CD14-positive monocyte (primary cell): ENCODE results near the gene SLC26A11. TPM values are rescaled to one million over a fixed set of nuclear protein-coding genes. Genes with fewer than 3 reads are reported as not detected.

Source experiments
- DNase-seq, 3 donors: peaks; one replicate each; pipeline ENCODE4 v3.0.0-alpha.2; 2011 to 2022
- H2AFZ ChIP-seq: 2 replicates; pipeline ENCODE4 v1.6.0; 2012; ENCODE audit warnings: mild to moderate bottlenecking, low read depth, low read length, inconsistent platforms; ENCODE audit not compliant: insufficient read depth, poor library complexity, severe bottlenecking
- H3K27ac ChIP-seq, 2 donors: 1 replicate in 1 of 2; 2 replicates in 1 of 2; pipeline ENCODE4 v1.5.1; 2012 to 2013; ENCODE audit warnings: low read length in 2 of 2, control low read depth in 1 of 2, inconsistent platforms in 1 of 2, low read depth in 1 of 2, mild to moderate bottlenecking in 1 of 2
- H3K27me3 ChIP-seq, 2 donors: one replicate each; pipeline versions ENCODE4 v1.6.0 to v1.6.1; 2011 to 2013; ENCODE audit warnings: low read length in 2 of 2; ENCODE audit not compliant: control insufficient read depth in 2 of 2, insufficient read depth in 2 of 2
- H3K36me3 ChIP-seq, 2 donors: replicated peaks in 1 of 2; 1 replicate in 1 of 2; 2 replicates in 1 of 2; pipeline versions ENCODE4 v1.5.1 to v1.6.1; 2012 to 2013; ENCODE audit warnings: low read length in 2 of 2, control low read depth in 1 of 2, inconsistent platforms in 1 of 2, mild to moderate bottlenecking in 1 of 2; ENCODE audit not compliant: insufficient read depth in 2 of 2, control insufficient read depth in 1 of 2
- H3K4me1 ChIP-seq, 2 donors: 1 replicate in 1 of 2; 2 replicates in 1 of 2; pipeline versions ENCODE4 v1.5.1 to v1.6.1; 2012 to 2013; ENCODE audit warnings: low read length in 2 of 2, control low read depth in 1 of 2, inconsistent platforms in 1 of 2, mild to moderate bottlenecking in 1 of 2, moderate library complexity in 1 of 2; ENCODE audit not compliant: insufficient read depth in 2 of 2, control insufficient read depth in 1 of 2
- H3K4me2 ChIP-seq: replicated peaks from 2 replicates; pipeline ENCODE3; 2012; ENCODE audit warnings: low read length, moderate library complexity, mild to moderate bottlenecking; ENCODE audit not compliant: poor library complexity, severe bottlenecking; ENCODE audit errors: extremely low read depth
- H3K4me3 ChIP-seq, 3 experiments: fragments of 200-600 bp in 1 of 3; sonication (generic) in 1 of 3; replicated peaks in 1 of 3; 1 replicate in 2 of 3; 2 replicates in 1 of 3; pipeline ENCODE4 v1.5.1; 2011 to 2013; ENCODE audit warnings: low read length in 3 of 3, mild to moderate bottlenecking in 3 of 3, control low read depth in 2 of 3, low read depth in 2 of 3, inconsistent platforms in 1 of 3, moderate library complexity in 1 of 3
- H3K79me2 ChIP-seq: 2 replicates; pipeline ENCODE4 v1.6.0; 2012; ENCODE audit warnings: mild to moderate bottlenecking, control low read depth, inconsistent platforms, low read length, moderate library complexity; ENCODE audit not compliant: insufficient read depth
- H3K9ac ChIP-seq: 2 replicates; pipeline ENCODE4 v1.6.0; 2017; ENCODE audit warnings: low read length, mild to moderate bottlenecking; ENCODE audit not compliant: insufficient read depth, poor library complexity, severe bottlenecking
- H3K9me3 ChIP-seq, 2 donors: replicated peaks in 1 of 2; 1 replicate in 1 of 2; 2 replicates in 1 of 2; pipeline versions ENCODE4 v1.5.1 to v1.6.1; 2012 to 2013; ENCODE audit warnings: low read length in 2 of 2, control low read depth in 1 of 2; ENCODE audit not compliant: control insufficient read depth in 1 of 2, insufficient read depth in 1 of 2
- H4K20me1 ChIP-seq: 2 replicates; pipeline ENCODE4 v1.6.0; 2012; ENCODE audit warnings: mild to moderate bottlenecking, low read length, control low read depth, moderate library complexity; ENCODE audit not compliant: insufficient read depth
- H3K27ac Mint-ChIP-seq, 7 donors: one replicate each; pipeline ENCODE4 v1.8.0; 2020; ENCODE audit warnings: mild to moderate bottlenecking in 7 of 7, mixed read lengths in 7 of 7, moderate library complexity in 6 of 7, inconsistent platforms in 2 of 7
- H3K27me3 Mint-ChIP-seq, 3 donors: one replicate each; pipeline ENCODE4 v1.8.0; 2021 to 2022; ENCODE audit warnings: low read depth in 3 of 3, mild to moderate bottlenecking in 3 of 3, mixed read lengths in 3 of 3, moderate library complexity in 3 of 3, inconsistent platforms in 1 of 3
- H3K36me3 Mint-ChIP-seq, 2 donors: one replicate each; pipeline ENCODE4 v1.8.0; 2020; ENCODE audit warnings: mixed read lengths in 2 of 2, inconsistent platforms in 1 of 2, mild to moderate bottlenecking in 1 of 2
- H3K4me1 Mint-ChIP-seq: one replicate; pipeline ENCODE4 v1.8.0; 2020; ENCODE audit warnings: mild to moderate bottlenecking, mixed read lengths
- H3K4me3 Mint-ChIP-seq, 2 donors: one replicate each; pipeline ENCODE4 v1.8.0; 2020; ENCODE audit warnings: mild to moderate bottlenecking in 2 of 2, mixed read lengths in 2 of 2, moderate library complexity in 1 of 2
- H3K9me3 Mint-ChIP-seq, 7 donors: one replicate each; pipeline ENCODE4 v1.8.0; 2020 to 2022; ENCODE audit warnings: mixed read lengths in 7 of 7, mild to moderate bottlenecking in 6 of 7, moderate library complexity in 6 of 7, inconsistent platforms in 2 of 7
- WGBS: methylation state at CpG from one replicate; pipeline ENCODE4 v1.1.5; 2013; ENCODE audit warnings: missing lambda C conversion rate; ENCODE audit not compliant: insufficient coverage; 5-methylcytosine and 5-hydroxymethylcytosine counted together
- intact Hi-C, 2 donors: fragments of 100-400 bp; cut with micrococcal nuclease; formaldehyde crosslinking; loops; one replicate each; pipeline versions ENCODE4 v1.15.0 to v1.15.1; 2023
- polyA plus RNA-seq, 3 donors: library from polyadenylated mRNA; depleted of rRNA in 1 of 3; unstranded in 2 of 3; stranded (reverse) in 1 of 3; fragments of 300-500 nt in 2 of 3; fragments of >200 nt in 1 of 3; fragmentation: Illumina TruSeq in 2 of 3; gene quantifications; 1 replicate in 2 of 3; 2 replicates in 1 of 3; pipeline ENCODE4 v1.2.3, GENCODE V29; 2012 to 2021
- TF ChIP-seq, protein P1 (sequence below): fragments of 200-600 bp; IDR thresholded peaks from one replicate; pipeline ENCODE4 v1.8.0; 2022; ENCODE audit warnings: antibody characterized with exemption, mild to moderate bottlenecking

The SLC26A11 gene
- polyA plus RNA-seq, 3 donors = 1.8 to 29.7 (median 2.6) TPM

GRCh38 chr17:80261895-80262279 is 41.7 kb downstream of the SLC26A11 start:
- H3K36me3 ChIP-seq = peaks cover 7 to 17% of the 10 kb centered on the region in 2 donors
- H3K9ac ChIP-seq = peak overlapping the region; percentile 93

DNA sequence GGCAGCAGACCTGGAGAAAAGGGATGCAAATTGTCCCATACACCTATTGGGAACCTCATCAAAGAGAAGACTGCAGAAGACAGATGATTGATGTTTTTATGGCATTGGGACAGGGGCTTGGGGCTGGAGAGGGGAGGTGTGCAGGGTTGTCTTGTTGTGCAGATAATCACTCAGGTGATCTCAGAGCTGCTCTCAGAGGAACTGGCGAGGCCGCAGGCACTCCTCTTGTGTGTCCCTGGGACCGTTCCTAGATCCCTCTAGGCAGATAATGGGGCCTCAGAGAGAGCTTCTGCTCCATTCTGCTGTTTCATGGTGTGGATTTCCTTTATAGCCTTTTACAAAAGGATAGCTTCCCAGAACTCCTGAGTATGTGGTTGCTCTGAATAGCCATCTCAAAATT is 42.1 kb downstream of the SLC26A11 start:
- H3K79me2 ChIP-seq = peaks cover 64% of the 10 kb centered on the region

More at GRCh38 chr17:80261895-80262279, 41.7 kb downstream of the SLC26A11 start:
- H3K4me1 Mint-ChIP-seq = peaks cover 59% of the 10 kb centered on the region
- Histone ChIP-seq H3K4me3 (peak overlapping the region; percentile 80 to 99 (median 96)), H3K4me2 (peak overlapping the region; percentile 100), H3K27me3 (no peaks in the 10 kb centered on the region), H3K79me2 (peaks cover 60% of the 10 kb centered on the region), H2AFZ (no peak overlapping the region), H4K20me1 (peaks cover 46% of the 10 kb centered on the region), H3K9me3 (no peaks in the 10 kb centered on the region), H3K27ac (peak overlapping the region; percentile 87 to 94), H3K4me1 (peaks cover 40 to 62% of the 10 kb centered on the region in 2 donors)
- TF ChIP-seq, protein P1, sequence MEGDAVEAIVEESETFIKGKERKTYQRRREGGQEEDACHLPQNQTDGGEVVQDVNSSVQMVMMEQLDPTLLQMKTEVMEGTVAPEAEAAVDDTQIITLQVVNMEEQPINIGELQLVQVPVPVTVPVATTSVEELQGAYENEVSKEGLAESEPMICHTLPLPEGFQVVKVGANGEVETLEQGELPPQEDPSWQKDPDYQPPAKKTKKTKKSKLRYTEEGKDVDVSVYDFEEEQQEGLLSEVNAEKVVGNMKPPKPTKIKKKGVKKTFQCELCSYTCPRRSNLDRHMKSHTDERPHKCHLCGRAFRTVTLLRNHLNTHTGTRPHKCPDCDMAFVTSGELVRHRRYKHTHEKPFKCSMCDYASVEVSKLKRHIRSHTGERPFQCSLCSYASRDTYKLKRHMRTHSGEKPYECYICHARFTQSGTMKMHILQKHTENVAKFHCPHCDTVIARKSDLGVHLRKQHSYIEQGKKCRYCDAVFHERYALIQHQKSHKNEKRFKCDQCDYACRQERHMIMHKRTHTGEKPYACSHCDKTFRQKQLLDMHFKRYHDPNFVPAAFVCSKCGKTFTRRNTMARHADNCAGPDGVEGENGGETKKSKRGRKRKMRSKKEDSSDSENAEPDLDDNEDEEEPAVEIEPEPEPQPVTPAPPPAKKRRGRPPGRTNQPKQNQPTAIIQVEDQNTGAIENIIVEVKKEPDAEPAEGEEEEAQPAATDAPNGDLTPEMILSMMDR = no peak
- peaks cover 7 to 17% of the 10 kb centered on the region in 2 donors for H3K36me3 Mint-ChIP-seq
- intact Hi-C loops = loop anchor here (5.0 kb wide), 5 partner anchors 40 to 170 kb away; partner anchors contain the start of genes EIF4A3 (in 2 of the 2), SGSH (in 2 of the 2), SLC26A11 (in 2 of the 2) and GAA (in 1 of the 2)
- H3K9me3 Mint-ChIP-seq = peaks cover 0 to 2% (median 0%) of the 10 kb centered on the region in 7 donors
- 43% methylated on average over 7 of the region's 8 CpGs for WGBS
- peaks cover 8 to 23% (median 9%) of the 10 kb centered on the region in 3 donors for H3K27me3 Mint-ChIP-seq
- peak overlapping the region; percentile 92 to 97 for H3K4me3 Mint-ChIP-seq
- peak overlapping the region; percentile 86 to 98 (median 95) for H3K27ac Mint-ChIP-seq
- no peak for DNase-seq

More for the DNA sequence above, 42.1 kb downstream of the SLC26A11 start:
- H3K4me3 ChIP-seq = peak overlapping the region in 1 of 3 experiments; percentile 99
- H3K27ac ChIP-seq = peak overlapping the region; percentile 87 to 94
- no peak overlapping the region for H2AFZ ChIP-seq
- H3K9me3 ChIP-seq = no peaks in the 10 kb centered on the region
- Mint-ChIP-seq H3K36me3 (peaks cover 9 to 17% of the 10 kb centered on the region in 2 donors), H3K27ac (peak overlapping the region; percentile 86 to 98 (median 95)), H3K4me3 (peak overlapping the region; percentile 92 to 97), H3K9me3 (peaks cover 0 to 2% (median 0%) of the 10 kb centered on the region in 7 donors), H3K4me1 (peaks cover 60% of the 10 kb centered on the region), H3K27me3 (peaks cover 8 to 23% (median 9%) of the 10 kb centered on the region in 3 donors)
- H4K20me1 ChIP-seq = peaks cover 50% of the 10 kb centered on the region
- peak overlapping the region; percentile 100 for H3K4me2 ChIP-seq
- H3K27me3 ChIP-seq = no peaks in the 10 kb centered on the region
- H3K9ac ChIP-seq = no peak overlapping the region
- WGBS = 33% methylated on average over 2 of the region's 3 CpGs
- peaks cover 40 to 62% of the 10 kb centered on the region in 2 donors for H3K4me1 ChIP-seq
- peaks cover 7 to 20% of the 10 kb centered on the region in 2 donors for H3K36me3 ChIP-seq
- TF ChIP-seq, protein P1 = no peak
- intact Hi-C loops = loop anchor here (5.0 kb wide), 5 partner anchors 40 to 170 kb away; partner anchors contain the start of genes EIF4A3 (in 2 of the 2), SGSH (in 2 of the 2), SLC26A11 (in 2 of the 2) and GAA (in 1 of the 2)
- no peak for DNase-seq
